Neural cell (in vitro differentiated cells): ENCODE data around the gene SLC17A2. TPM values are rescaled to one million over a fixed set of nuclear protein-coding genes. Genes with fewer than 3 reads are reported as not detected.

Source experiments
- H2AFZ ChIP-seq: fragments of 200-600, 300-800 bp; sonication (generic), shearing (Covaris generic); 2 replicates; pipeline ENCODE4 v1.6.0; 2014; ENCODE audit warnings: low read depth, mild to moderate bottlenecking, antibody characterized with exemption, low read length, moderate library complexity
- H3F3A ChIP-seq: fragments of 200-600 bp; shearing (Covaris generic); 2 replicates; pipeline ENCODE4 v1.6.1; 2016; ENCODE audit warnings: mild to moderate bottlenecking, moderate library complexity, mixed read lengths, antibody characterized with exemption, low read length; ENCODE audit not compliant: insufficient read depth, poor library complexity, severe bottlenecking
- H3K27ac ChIP-seq: fragments of 200-600, 300-800 bp; sonication (generic), shearing (Covaris generic); 2 replicates; pipeline ENCODE4 v1.5.1; 2014; ENCODE audit warnings: mild to moderate bottlenecking, low read length, moderate library complexity
- H3K27me3 ChIP-seq: fragments of 300-800, 200-600 bp; sonication (generic), shearing (Covaris generic); 2 replicates; pipeline ENCODE4 v1.6.0; 2014; ENCODE audit warnings: mild to moderate bottlenecking, low read depth, low read length, moderate library complexity; ENCODE audit not compliant: insufficient read depth
- H3K36me3 ChIP-seq: fragments of 300-800, 200-600 bp; sonication (generic), shearing (Covaris generic); 2 replicates; pipeline ENCODE4 v1.5.1; 2014; ENCODE audit warnings: mild to moderate bottlenecking, antibody characterized with exemption, low read length, moderate library complexity; ENCODE audit not compliant: insufficient read depth
- H3K4me2 ChIP-seq: fragments of 300-800, 200-600 bp; sonication (generic), shearing (Covaris generic); 2 replicates; pipeline ENCODE4 v1.6.0; 2014; ENCODE audit warnings: mild to moderate bottlenecking, low read length
- H3K4me3 ChIP-seq: fragments of 300-800, 200-600 bp; sonication (generic), shearing (Covaris generic); 2 replicates; pipeline ENCODE4 v1.5.1; 2014; ENCODE audit warnings: mild to moderate bottlenecking, low read length, moderate library complexity
- H3K79me2 ChIP-seq: fragments of 200-600 bp; shearing (Covaris generic); replicated peaks from 2 replicates; pipeline ENCODE4 v1.6.0; 2014; ENCODE audit warnings: mild to moderate bottlenecking, low read length, moderate library complexity; ENCODE audit not compliant: insufficient read depth
- H3K9ac ChIP-seq: fragments of 300-800, 200-600 bp; sonication (generic), shearing (Covaris generic); 2 replicates; pipeline ENCODE4 v1.6.1; 2016; ENCODE audit warnings: mild to moderate bottlenecking, low read length, mixed read lengths
- H3K9me2 ChIP-seq: fragments of 200-600 bp; shearing (Covaris generic); 2 replicates; pipeline ENCODE4 v1.6.1; 2016; ENCODE audit warnings: mild to moderate bottlenecking, low read length, mixed read lengths; ENCODE audit not compliant: insufficient read depth
- H3K9me3 ChIP-seq: fragments of 200-600, 300-800 bp; sonication (generic), shearing (Covaris generic); 2 replicates; pipeline ENCODE4 v1.6.1; 2016; ENCODE audit warnings: mild to moderate bottlenecking, mixed run types, low read length, moderate library complexity, mixed read lengths
- H4K20me1 ChIP-seq: fragments of 200-600 bp; shearing (Covaris generic); 2 replicates; pipeline ENCODE4 v1.6.1; 2016; ENCODE audit warnings: mild to moderate bottlenecking, mixed run types; ENCODE audit not compliant: insufficient read depth
- CTCF ChIP-seq: fragments of 450-650 bp; IDR thresholded peaks from 2 replicates; pipeline ENCODE4 v1.5.1; 2014; ENCODE audit warnings: antibody characterized with exemption, mild to moderate bottlenecking, moderate library complexity; ENCODE audit not compliant: poor library complexity, severe bottlenecking
- EP300 ChIP-seq: fragments of 450-650 bp; conservative IDR thresholded peaks from 2 replicates; pipeline ENCODE4 v1.6.1; 2014; ENCODE audit warnings: antibody characterized with exemption, mild to moderate bottlenecking, moderate library complexity; ENCODE audit not compliant: poor library complexity, severe bottlenecking
- EZH2 ChIP-seq: fragments of 200-600, 300-800 bp; shearing (Covaris generic), sonication (generic); IDR thresholded peaks from 2 replicates; pipeline ENCODE4 v1.6.1; 2014; ENCODE audit warnings: antibody characterized with exemption, low read length, borderline replicate concordance, mild to moderate bottlenecking; ENCODE audit not compliant: insufficient read depth, poor library complexity, severe bottlenecking
- MXI1 ChIP-seq: fragments of 450-650 bp; conservative IDR thresholded peaks from 2 replicates; pipeline ENCODE4 v1.6.1; 2014; ENCODE audit warnings: antibody characterized with exemption, mild to moderate bottlenecking; ENCODE audit not compliant: poor library complexity, severe bottlenecking
- POLR2AphosphoS5 ChIP-seq: IDR thresholded peaks from 2 replicates; pipeline ENCODE4 v1.6.1; 2012
- RAD21 ChIP-seq: fragments of 450-650 bp; conservative IDR thresholded peaks from 2 replicates; pipeline ENCODE4 v1.6.1; 2014; ENCODE audit warnings: antibody characterized with exemption, mild to moderate bottlenecking, moderate library complexity
- REST ChIP-seq: IDR thresholded peaks from 2 replicates; pipeline ENCODE4 v1.6.1; 2012; ENCODE audit warnings: borderline replicate concordance
- SMC3 ChIP-seq: fragments of 450-650 bp; conservative IDR thresholded peaks from 2 replicates; pipeline ENCODE4 v1.6.1; 2014; ENCODE audit warnings: antibody characterized with exemption, mild to moderate bottlenecking, moderate library complexity; ENCODE audit not compliant: poor library complexity
- TAF1 ChIP-seq: IDR thresholded peaks from 2 replicates; pipeline ENCODE4 v1.6.1; 2012; ENCODE audit warnings: low read depth
- polyA plus RNA-seq: library from polyadenylated mRNA; depleted of rRNA; stranded (reverse); fragments of >200 nt; gene quantifications from 2 replicates; pipeline ENCODE4 v1.2.3, GENCODE V29; 2014

Gene SLC17A2
- polyA plus RNA-seq, 1 donor from 2014 or later, result not detected

GRCh38 chr6:25874118-25874517, 56.4 kb downstream of the SLC17A2 start, which contains the start of gene SLC17A3:
Gene SLC17A3 (minus strand): TSS chr6:25874243. CDS start chr6:25868387, 5,856 bp downstream.
- no peaks in the 10 kb centered on the region for H3K79me2 ChIP-seq
- H3K9me2 ChIP-seq, result no peaks in the 10 kb centered on the region
- no peak within 1 kb of the TSS for H3K27ac ChIP-seq
- H3K27me3 ChIP-seq, result no peaks in the 10 kb centered on the region
- no peak within 1 kb of the TSS for H2AFZ ChIP-seq
- no peak for TF ChIP-seq RAD21
- TF ChIP-seq SMC3, result no peak
- no peak for TF ChIP-seq REST
- no peak for TF ChIP-seq CTCF
- TF ChIP-seq POLR2AphosphoS5, result no peak
- no peaks in the 10 kb centered on the region for H3K36me3 ChIP-seq
- no peaks in the 10 kb centered on the region for H4K20me1 ChIP-seq
- no peaks in the 10 kb centered on the region for H3K9me3 ChIP-seq
- H3K4me3 ChIP-seq, result no peak within 1 kb of the TSS
- H3K9ac ChIP-seq, result no peak within 1 kb of the TSS
- H3F3A ChIP-seq, result no peaks in the 10 kb centered on the region
- H3K4me2 ChIP-seq, result no peak within 1 kb of the TSS

- Histone ChIP-seq H3K9me2 (no peaks in the 10 kb centered on the region), H3K9ac (no peak overlapping the region), H3K4me3 (no peak overlapping the region), H3K4me2 (no peak overlapping the region), H3K79me2 (no peaks in the 10 kb centered on the region), H3K27me3 (no peaks in the 10 kb centered on the region), H3K27ac (no peak overlapping the region), H3K36me3 (no peaks in the 10 kb centered on the region), H2AFZ (no peak overlapping the region), H4K20me1 (no peaks in the 10 kb centered on the region), H3F3A (no peaks in the 10 kb centered on the region), H3K9me3 (no peaks in the 10 kb centered on the region)
- no peak for TF ChIP-seq RAD21
- no peak for TF ChIP-seq POLR2AphosphoS5
- no peak for TF ChIP-seq CTCF
- no peak for TF ChIP-seq EP300
- no peak for TF ChIP-seq SMC3
- TF ChIP-seq TAF1, result no peak
- TF ChIP-seq REST, result no peak
- TF ChIP-seq MXI1, result no peak
- no peak for TF ChIP-seq EZH2
These were observed 57.7 kb downstream of the SLC17A2 start for GRCh38 chr6:25872814-25873213.
